Suppressor macrophage treated with lipopolysaccharide for 4 hours (primary cell): ENCODE results near the gene CFAP210.
"Not testable (repeated sequence)": the region's sequence is repeated elsewhere in the genome, so short reads cannot be mapped to it uniquely, and the experiment has no call there.

Experiments used
- DNase-seq: peaks from one replicate; pipeline ENCODE4 v3.0.0-alpha.2; 2020

Gene CFAP210

GRCh38 chr2:169712791-169713227, 18.6 kb upstream of the CFAP210 start:
- DNase-seq, result no peak

DNA sequence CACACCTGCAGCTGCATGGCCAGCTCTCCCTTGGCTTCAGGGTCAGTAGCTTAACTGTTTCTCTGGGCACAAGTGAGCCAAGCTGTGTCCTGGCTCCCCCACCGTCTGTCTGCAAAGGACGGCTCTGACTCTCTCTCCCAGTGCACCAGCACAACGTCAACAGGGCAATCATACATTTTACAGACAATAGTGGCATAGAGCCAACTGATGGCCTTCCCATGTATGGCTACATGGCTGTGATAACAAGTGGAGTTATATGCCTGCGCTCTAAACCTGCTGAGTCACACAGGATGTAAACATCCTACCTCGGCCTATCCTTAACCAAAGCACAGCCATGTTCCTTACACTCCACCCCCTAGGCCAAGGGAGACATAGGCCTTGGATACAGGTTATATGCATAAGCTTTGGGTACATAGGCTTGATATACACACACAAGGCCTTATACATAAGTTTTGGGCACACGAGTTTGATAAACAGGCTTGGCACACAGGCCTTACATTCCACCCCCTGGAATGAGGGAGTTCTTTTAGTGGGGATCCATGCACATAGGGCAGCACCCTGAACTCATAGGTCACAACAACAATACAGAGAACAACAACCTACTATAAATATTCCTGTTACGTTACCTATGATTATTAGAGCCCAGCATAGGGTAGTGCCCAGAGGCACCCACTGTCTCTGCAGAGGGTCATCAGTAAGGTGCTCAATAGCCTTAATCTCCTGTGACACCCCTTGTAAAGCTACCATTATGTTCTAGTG, 17.7 kb upstream of the CFAP210 start:
- no peak for DNase-seq

- DNase-seq, result no peak
These were observed 15.8 kb upstream of the CFAP210 start for GRCh38 chr2:169709981-169710380.

DNA sequence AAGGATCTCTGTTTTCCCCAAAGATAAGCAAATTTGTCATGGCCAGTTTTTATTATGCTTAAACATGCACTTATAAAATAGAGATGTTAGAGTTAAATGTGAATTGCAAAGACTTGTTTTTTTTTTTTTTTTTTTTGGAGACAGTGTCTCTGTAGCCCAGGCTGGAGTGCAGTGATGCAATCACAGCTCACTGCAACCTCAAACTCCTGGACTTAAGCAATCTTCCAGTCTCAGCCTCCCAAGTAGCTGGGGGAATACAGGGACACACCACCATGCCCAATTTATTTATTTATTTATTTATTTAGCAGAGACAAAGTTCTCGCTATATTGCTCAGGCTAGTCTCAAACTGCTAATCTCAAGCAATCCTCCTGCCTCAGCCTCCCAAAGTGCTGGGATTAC, 15.1 kb upstream of the CFAP210 start:
- no peak for DNase-seq

GRCh38 chr2:169707626-169708025, 13.4 kb upstream of the CFAP210 start:
- DNase-seq, result no peak

DNA sequence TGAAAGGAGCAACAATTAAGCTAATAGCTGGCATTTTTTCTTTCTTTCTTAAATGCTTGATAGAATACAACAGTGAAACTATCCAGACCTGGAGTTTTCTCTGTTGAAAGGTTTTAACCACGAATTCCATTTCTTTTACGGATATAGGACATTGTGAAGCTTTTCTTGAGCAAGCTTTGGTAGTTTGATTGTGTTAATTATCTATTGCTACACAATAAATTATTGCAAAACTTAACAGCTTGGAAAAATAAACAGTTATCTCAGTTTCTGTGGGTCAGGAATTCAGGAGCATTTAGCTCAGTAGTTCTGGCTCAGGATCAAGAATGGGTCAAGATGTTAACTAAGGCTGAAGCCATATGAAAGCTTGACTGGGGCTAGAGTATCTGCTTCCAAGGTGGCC, 11.7 kb upstream of the CFAP210 start:
- DNase-seq, result no peak

GRCh38 chr2:169704160-169704708, 10.0 kb upstream of the CFAP210 start:
- no peak for DNase-seq

DNA sequence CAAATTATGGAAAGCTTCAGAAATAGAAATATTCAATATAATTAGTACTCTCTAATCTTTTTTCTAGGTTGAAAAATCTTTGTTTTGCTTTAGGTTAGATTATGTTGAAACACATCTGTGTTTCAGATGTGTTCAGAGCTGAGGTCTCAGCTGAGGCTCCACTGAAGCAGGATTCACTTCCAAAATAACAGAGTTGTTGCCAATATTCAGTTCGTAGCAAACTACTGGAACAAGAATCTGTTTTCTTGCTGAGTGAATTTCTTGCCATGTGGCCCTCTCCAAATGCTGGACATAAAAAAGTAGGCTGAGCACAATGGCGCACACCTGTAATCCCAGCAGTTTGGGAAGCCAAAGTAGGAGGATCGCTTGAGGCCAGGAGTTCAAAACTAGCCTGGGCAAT, 8.8 kb upstream of the CFAP210 start:
- no peak for DNase-seq

- DNase-seq, result not testable (repeated sequence)
These were observed 5.0 kb upstream of the CFAP210 start for GRCh38 chr2:169699173-169699572.

DNA sequence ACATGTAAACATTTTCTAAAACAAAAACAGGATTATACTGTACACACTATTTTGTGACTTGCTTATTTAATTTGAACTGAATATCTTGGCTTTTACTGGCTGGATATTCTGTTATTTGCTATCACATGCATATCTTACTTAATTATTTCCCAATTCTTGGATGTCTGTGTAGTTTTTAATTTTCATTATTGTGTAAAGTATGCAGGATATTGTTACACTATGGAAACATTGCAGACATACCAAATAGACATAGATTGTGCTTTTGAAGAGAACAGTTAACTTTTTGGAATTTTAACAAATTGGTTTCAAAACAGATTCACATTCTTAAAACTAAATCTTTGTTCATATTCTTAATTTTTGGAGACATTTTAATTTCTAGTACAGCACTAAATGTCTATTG, 2.2 kb upstream of the CFAP210 start:
- no peak for DNase-seq

DNA sequence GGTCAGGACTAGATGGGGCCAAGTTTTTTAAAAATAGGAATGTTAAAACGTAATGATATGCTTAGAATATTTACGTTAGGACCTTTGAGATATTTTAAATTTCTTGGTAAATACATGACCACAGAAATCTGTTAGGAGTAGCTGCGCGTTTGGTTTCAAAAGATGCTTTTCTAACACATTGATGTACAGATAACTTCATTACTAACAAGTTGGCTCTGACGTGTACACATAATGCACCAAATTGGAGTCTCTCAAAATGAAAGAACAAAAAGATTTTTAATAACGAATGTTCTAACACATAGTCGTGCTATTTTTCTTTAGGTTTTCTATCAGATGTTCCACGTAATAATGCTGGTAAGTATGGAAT, 672 bp upstream of the CFAP210 start:
- DNase-seq, result no peak

- DNase-seq, result no peak
These were observed 845 bp downstream of the CFAP210 start for GRCh38 chr2:169693360-169693759.

- no peak for DNase-seq
These were observed 1.5 kb downstream of the CFAP210 start for GRCh38 chr2:169692718-169693117.

DNA sequence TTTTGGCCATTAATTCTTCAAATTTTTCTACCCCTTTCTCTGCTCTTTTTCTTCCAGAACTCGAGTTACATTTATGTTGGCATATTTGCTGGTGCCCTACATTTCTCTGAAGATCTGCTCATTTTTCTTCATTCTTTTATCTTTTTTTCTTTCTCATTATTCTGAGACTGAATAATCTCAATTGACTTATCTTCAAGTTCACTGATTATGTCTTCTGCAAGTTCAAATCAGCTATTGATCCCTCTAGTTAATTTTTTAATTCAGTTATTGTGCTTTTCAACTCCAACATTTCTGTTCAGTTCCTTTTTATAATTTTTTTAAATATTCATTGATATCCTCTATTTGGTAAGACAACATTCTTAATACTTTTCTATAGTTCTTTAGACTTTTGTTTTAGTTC, 3.2 kb downstream of the CFAP210 start:
- DNase-seq, result no peak

- not testable (repeated sequence) for DNase-seq
These were observed 6.3 kb downstream of the CFAP210 start for GRCh38 chr2:169687943-169688342.

DNA sequence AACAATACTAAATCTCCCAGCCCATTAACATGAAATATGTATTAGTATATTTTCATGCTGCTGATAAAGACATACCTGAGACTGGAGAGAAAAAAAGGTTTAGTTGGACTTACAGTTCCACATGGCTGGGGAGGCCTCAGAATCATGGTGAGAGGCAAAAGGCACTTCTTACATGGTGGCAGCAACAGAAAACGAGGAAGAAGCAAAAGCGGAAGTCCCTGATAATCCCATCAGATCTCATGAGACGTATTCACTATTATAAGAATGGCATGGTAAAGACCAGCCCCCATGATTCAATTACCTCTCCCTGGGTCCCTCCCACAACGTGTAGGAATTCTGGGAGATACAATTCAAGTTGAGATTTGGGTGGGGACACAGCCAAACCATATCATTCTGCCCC, 7.4 kb downstream of the CFAP210 start:
- not testable (repeated sequence) for DNase-seq

GRCh38 chr2:169684712-169685111, 9.5 kb downstream of the CFAP210 start:
- DNase-seq, result not testable (repeated sequence)

- no peak for DNase-seq
These were observed 10.1 kb downstream of the CFAP210 start for GRCh38 chr2:169684135-169684565.

DNA sequence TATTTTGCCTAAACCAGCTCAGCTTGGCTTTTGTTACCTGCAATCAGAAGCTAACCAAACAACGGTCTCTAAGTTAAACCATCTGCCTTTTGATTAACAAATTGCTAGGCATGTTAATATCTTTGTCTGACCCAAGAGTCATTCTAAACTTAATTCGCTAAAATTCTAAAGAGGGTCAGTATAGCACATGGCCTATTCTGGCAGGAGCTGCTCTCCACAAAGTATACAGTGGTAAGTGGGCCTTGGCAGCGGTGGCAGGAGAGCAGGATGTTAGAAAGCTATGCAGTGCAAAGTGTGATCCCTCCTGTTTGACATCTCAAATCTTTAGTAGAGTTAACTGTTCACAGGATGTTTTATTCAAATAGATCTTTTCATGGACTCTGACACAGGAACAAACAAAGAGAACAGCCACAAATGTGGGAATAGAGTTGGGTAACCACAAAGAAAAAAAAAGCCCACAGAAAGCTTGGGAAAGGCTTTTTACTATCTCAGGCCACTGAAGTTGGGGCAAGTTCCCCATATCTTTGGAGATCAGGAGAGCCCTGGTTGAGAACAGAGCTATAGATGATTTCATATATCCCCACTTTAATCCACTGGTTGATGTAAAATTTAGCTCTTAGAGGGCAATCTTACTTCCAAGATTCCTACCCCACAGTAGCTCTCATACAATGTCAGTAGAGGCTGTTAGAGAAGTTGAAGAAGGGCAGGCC, 10.6 kb downstream of the CFAP210 start:
- no peak for DNase-seq

GRCh38 chr2:169683054-169683424, 11.2 kb downstream of the CFAP210 start:
- no peak for DNase-seq

GRCh38 chr2:169676850-169677249, 17.4 kb downstream of the CFAP210 start:
- no peak for DNase-seq

- DNase-seq, result no peak
These were observed 17.8 kb downstream of the CFAP210 start for GRCh38 chr2:169676357-169676756.

- DNase-seq, result no peak
These were observed 20.3 kb downstream of the CFAP210 start for GRCh38 chr2:169673921-169674320.

DNA sequence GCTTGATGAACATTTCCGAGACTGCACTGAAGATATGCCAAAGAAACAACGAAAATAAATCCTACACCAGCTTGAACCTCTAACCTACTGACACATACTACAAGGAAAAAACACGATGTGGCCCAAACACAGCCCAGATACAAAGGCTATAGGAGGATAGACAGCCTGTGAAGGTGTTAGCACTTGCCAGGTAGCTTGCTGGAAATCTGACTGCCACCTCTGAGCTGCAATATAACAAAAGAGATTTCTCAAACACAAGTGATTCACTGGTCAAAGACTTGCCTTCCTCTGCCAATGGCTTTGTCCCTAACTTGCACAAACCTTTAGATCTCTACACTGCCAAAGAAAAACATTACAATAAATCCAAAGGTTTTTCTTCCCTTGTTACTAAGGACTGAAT, 21.1 kb downstream of the CFAP210 start:
- DNase-seq, result no peak
